Thoracic aorta (tissue), 2 donors: ENCODE results near the gene PDE4D. TPM values are rescaled to one million over a fixed set of nuclear protein-coding genes. Genes with fewer than 3 reads are reported as not detected.

Source experiments
- ATAC-seq: fragments of 150-250 bp; one replicate; pipeline ENCODE4 v1.8.0; 2017; ENCODE audit warnings: low read depth; ENCODE audit not compliant: insufficient number of reproducible peaks, low FRiP score
- DNase-seq: peaks from one replicate; pipeline ENCODE4 v3.0.0-alpha.2; 2020; ENCODE audit warnings: low spot score
- H3K27ac ChIP-seq, 2 donors: fragments of 200-600 bp; sonication (generic); 1 replicate in 1 of 2; 2 replicates in 1 of 2; pipeline ENCODE4 v1.5.1; 2016; ENCODE audit warnings: mild to moderate bottlenecking in 2 of 2, moderate library complexity in 2 of 2
- H3K27me3 ChIP-seq: fragments of 200-600 bp; sonication (generic); replicated peaks from 2 replicates; pipeline ENCODE4 v1.6.0; 2016; ENCODE audit warnings: mild to moderate bottlenecking; ENCODE audit not compliant: insufficient read depth
- H3K36me3 ChIP-seq: fragments of 200-600 bp; sonication (generic); one replicate; pipeline ENCODE4 v1.5.1; 2016
- H3K4me1 ChIP-seq, 2 donors: fragments of 200-600 bp; sonication (generic); 1 replicate in 1 of 2; 2 replicates in 1 of 2; pipeline versions ENCODE4 v1.5.1 to v1.6.0; 2016; ENCODE audit warnings: low read depth in 2 of 2, mild to moderate bottlenecking in 1 of 2; ENCODE audit not compliant: control insufficient read depth in 1 of 2
- H3K4me3 ChIP-seq: fragments of 200-600 bp; sonication (generic); 2 replicates; pipeline ENCODE4 v1.5.1; 2016; ENCODE audit warnings: mild to moderate bottlenecking
- H3K9me3 ChIP-seq: fragments of 200-600 bp; sonication (generic); 2 replicates; pipeline ENCODE4 v1.5.1; 2016
- CTCF ChIP-seq: fragments of 200-600 bp; sonication (generic); IDR thresholded peaks from one replicate; pipeline ENCODE4 v1.5.1; 2019; ENCODE audit warnings: antibody characterized with exemption
- total RNA-seq, 2 donors: library from RNA; depleted of rRNA; stranded (reverse); fragments of >200 nt; gene quantifications; one replicate each; pipeline versions ENCODE4 v1.1.0 to v1.2.3, GENCODE V29; 2016

PDE4D gene
- total RNA-seq, 2 donors from 2014 or later, result 34.0 to 85.8 TPM

- H3K36me3 ChIP-seq, result no peaks in the 10 kb centered on the region
- no peak overlapping the region for H3K4me3 ChIP-seq
- no peak for ATAC-seq
- no peaks in the 10 kb centered on the region for H3K9me3 ChIP-seq
- H3K27me3 ChIP-seq, result no peaks in the 10 kb centered on the region
- DNase-seq, result no peak
- no peak overlapping the region for H3K27ac ChIP-seq
- no peaks in the 10 kb centered on the region for H3K4me1 ChIP-seq
- no peak for TF ChIP-seq CTCF
Measured at GRCh38 chr5:59107692-59108091, 785.8 kb downstream of the PDE4D start.

- Histone ChIP-seq H3K27me3 (no peaks in the 10 kb centered on the region), H3K27ac (no peak overlapping the region), H3K4me3 (no peak overlapping the region), H3K9me3 (no peaks in the 10 kb centered on the region), H3K36me3 (no peaks in the 10 kb centered on the region), H3K4me1 (no peaks in the 10 kb centered on the region)
- DNase-seq (no peak), ATAC-seq (no peak)
- TF ChIP-seq CTCF, result no peak
Measured at GRCh38 chr5:59104400-59105127, 789.0 kb downstream of the PDE4D start.

GRCh38 chr5:59103303-59103702, 790.2 kb downstream of the PDE4D start:
- H3K4me1 ChIP-seq, result no peaks in the 10 kb centered on the region
- TF ChIP-seq CTCF, result no peak

GRCh38 chr5:59102437-59102836, 791.1 kb downstream of the PDE4D start:
- Histone ChIP-seq H3K36me3 (no peaks in the 10 kb centered on the region), H3K4me1 (no peaks in the 10 kb centered on the region), H3K27me3 (no peaks in the 10 kb centered on the region), H3K9me3 (no peaks in the 10 kb centered on the region), H3K4me3 (no peak overlapping the region), H3K27ac (no peak overlapping the region)
- DNase-seq (no peak), ATAC-seq (no peak)
- no peak for TF ChIP-seq CTCF

More at GRCh38 chr5:59103303-59103702, 790.2 kb downstream of the PDE4D start:
- Histone ChIP-seq H3K4me3 (no peak overlapping the region), H3K27ac (no peak overlapping the region), H3K36me3 (no peaks in the 10 kb centered on the region), H3K9me3 (no peaks in the 10 kb centered on the region), H3K27me3 (no peaks in the 10 kb centered on the region)
- ATAC-seq, result no peak
- DNase-seq, result no peak

- Histone ChIP-seq H3K4me3 (no peak overlapping the region), H3K9me3 (no peaks in the 10 kb centered on the region), H3K4me1 (no peaks in the 10 kb centered on the region), H3K27me3 (no peaks in the 10 kb centered on the region), H3K36me3 (no peaks in the 10 kb centered on the region), H3K27ac (no peak overlapping the region)
- TF ChIP-seq CTCF, result no peak
- no peak for DNase-seq
- no peak for ATAC-seq
Measured at GRCh38 chr5:59100875-59101274, 792.7 kb downstream of the PDE4D start.
